Measurements from ENCODE around the gene SUSD6.
"Not testable (repeated sequence)": the region's sequence is repeated elsewhere in the genome, so short reads cannot be mapped to it uniquely, and the experiment has no call there.

The SUSD6 gene

GRCh38 chr14:69637503-69638031, 26.2 kb downstream of the SUSD6 start:
- TF ChIP-seq, protein P1, sequence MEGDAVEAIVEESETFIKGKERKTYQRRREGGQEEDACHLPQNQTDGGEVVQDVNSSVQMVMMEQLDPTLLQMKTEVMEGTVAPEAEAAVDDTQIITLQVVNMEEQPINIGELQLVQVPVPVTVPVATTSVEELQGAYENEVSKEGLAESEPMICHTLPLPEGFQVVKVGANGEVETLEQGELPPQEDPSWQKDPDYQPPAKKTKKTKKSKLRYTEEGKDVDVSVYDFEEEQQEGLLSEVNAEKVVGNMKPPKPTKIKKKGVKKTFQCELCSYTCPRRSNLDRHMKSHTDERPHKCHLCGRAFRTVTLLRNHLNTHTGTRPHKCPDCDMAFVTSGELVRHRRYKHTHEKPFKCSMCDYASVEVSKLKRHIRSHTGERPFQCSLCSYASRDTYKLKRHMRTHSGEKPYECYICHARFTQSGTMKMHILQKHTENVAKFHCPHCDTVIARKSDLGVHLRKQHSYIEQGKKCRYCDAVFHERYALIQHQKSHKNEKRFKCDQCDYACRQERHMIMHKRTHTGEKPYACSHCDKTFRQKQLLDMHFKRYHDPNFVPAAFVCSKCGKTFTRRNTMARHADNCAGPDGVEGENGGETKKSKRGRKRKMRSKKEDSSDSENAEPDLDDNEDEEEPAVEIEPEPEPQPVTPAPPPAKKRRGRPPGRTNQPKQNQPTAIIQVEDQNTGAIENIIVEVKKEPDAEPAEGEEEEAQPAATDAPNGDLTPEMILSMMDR (IDR thresholded peaks at IDR 0.05; ENCODE audit: low read depth, low read length) = no peak
- TF ChIP-seq EZH2phosphoT487 (IDR thresholded peaks at IDR 0.05; ENCODE audit: low read depth) = no peak
- Histone ChIP-seq H3K79me2 (ENCODE audit: low read length) (peaks cover 92% of the 10 kb centered on the region), H3K4me3 (ENCODE audit: low read length) (peak overlapping the region; percentile 19)

DNA sequence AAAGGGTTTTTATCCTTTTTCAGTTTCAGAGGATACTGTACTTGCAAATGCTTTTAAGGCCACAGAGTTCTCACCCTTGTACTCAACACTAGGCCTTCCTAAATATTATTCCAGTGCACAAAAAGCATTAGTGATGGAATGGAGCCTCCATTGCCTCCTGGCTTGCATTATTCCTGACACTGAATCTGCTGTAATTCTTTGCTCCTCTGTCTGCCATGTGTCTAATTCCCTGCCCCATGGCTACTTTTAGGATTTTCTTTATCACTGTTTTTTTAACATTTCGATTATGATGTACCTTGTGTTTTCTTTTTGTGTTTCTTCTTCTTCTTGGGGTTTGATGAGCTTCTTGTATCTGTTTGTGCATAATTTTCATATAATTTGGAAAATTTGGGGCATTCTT, 29.5 kb downstream of the SUSD6 start:
- H3K36me3 ChIP-seq (replicated peaks; ENCODE audit: low read depth, low read length) = peaks cover 37% of the 10 kb centered on the region
- peaks cover 58% of the 10 kb centered on the region for H3K4me1 ChIP-seq (ENCODE audit: low read length)
- TF ChIP-seq, protein P1 (IDR thresholded peaks at IDR 0.05; ENCODE audit: low read depth, low read length) = no peak
- no peak for TF ChIP-seq EZH2phosphoT487 (IDR thresholded peaks at IDR 0.05; ENCODE audit: low read depth)
- H3K4me2 ChIP-seq (ENCODE audit: low read length) = no peak overlapping the region
- H4K20me1 ChIP-seq (ENCODE audit: insufficient read depth, low read length) = peaks cover 6% of the 10 kb centered on the region; the same call in 1 of the 2 replicates
- H2AFZ ChIP-seq (ENCODE audit: low read depth, low read length) = no peak overlapping the region
- H3K27me3 ChIP-seq (ENCODE audit: low read depth, low read length) = no peaks in the 10 kb centered on the region
- no peak overlapping the region for H3K9ac ChIP-seq (ENCODE audit: low read length)
- H3K4me3 ChIP-seq (ENCODE audit: low read length) = no peak overlapping the region
- peaks cover 88% of the 10 kb centered on the region for H3K79me2 ChIP-seq (ENCODE audit: low read length)
- peaks cover 25% of the 10 kb centered on the region for H3K9me3 ChIP-seq (ENCODE audit: insufficient read depth, low read length)
- H3K27ac ChIP-seq (ENCODE audit: low read length) = no peak overlapping the region

More at GRCh38 chr14:69637503-69638031, 26.2 kb downstream of the SUSD6 start:
- Histone ChIP-seq H4K20me1 (ENCODE audit: insufficient read depth, low read length) (peaks cover 30% of the 10 kb centered on the region; the same call in 1 of the 2 replicates), H3K9me3 (ENCODE audit: insufficient read depth, low read length) (peaks cover 12% of the 10 kb centered on the region), H2AFZ (ENCODE audit: low read depth, low read length) (no peak overlapping the region), H3K4me2 (ENCODE audit: low read length) (peak overlapping the region; percentile 55), H3K36me3 (replicated peaks; ENCODE audit: low read depth, low read length) (peaks cover 20% of the 10 kb centered on the region), H3K27ac (ENCODE audit: low read length) (peak overlapping the region; percentile 69), H3K27me3 (ENCODE audit: low read depth, low read length) (no peaks in the 10 kb centered on the region), H3K4me1 (ENCODE audit: low read length) (peaks cover 56% of the 10 kb centered on the region), H3K9ac (ENCODE audit: low read length) (peak overlapping the region; percentile 37; the same call in 1 of the 2 replicates)

DNA sequence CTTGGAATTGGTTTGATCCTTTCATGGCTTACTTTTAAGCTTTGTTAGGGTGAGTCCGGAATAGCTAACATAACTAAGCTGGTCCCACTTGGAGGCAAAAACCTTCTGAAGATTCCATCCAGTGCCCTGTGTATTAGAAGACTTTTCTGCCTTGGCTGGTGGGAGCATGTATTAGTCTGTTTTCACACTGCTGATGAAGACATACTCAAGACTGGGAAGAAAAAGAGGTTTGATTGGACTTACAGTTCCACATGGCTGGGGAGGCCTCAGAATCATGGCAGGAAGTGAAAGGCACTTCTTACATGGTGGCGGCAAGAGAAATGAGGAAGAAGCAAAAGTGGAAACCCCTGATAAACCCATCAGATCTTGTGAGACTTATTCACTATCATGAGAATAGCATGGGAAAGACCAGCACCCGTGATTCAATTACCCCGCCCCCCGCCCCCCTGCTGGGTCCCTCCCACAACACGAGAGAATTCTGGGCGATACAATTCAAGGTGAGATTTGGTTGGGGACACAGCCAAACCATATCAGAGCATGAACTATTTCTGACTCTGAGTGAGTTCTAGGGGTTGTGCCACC, 30.9 kb downstream of the SUSD6 start:
- Histone ChIP-seq H3K79me2 (ENCODE audit: low read length) (peaks cover 83% of the 10 kb centered on the region), H3K9me3 (ENCODE audit: insufficient read depth, low read length) (peaks cover 25% of the 10 kb centered on the region), H3K27ac (ENCODE audit: low read length) (peak overlapping the region; percentile 71), H3K36me3 (replicated peaks; ENCODE audit: low read depth, low read length) (peaks cover 37% of the 10 kb centered on the region), H3K4me1 (ENCODE audit: low read length) (peaks cover 44% of the 10 kb centered on the region)
- H3K4me2 ChIP-seq (ENCODE audit: low read length); H3K27me3 ChIP-seq (ENCODE audit: low read depth, low read length); H2AFZ ChIP-seq (ENCODE audit: low read depth, low read length); H3K9ac ChIP-seq (ENCODE audit: low read length); H3K4me3 ChIP-seq (ENCODE audit: low read length); H4K20me1 ChIP-seq (ENCODE audit: insufficient read depth, low read length): not testable (repeated sequence)

GRCh38 chr14:69643430-69644200, 32.2 kb downstream of the SUSD6 start:
- Histone ChIP-seq H3K4me1 (ENCODE audit: low read length) (peaks cover 40% of the 10 kb centered on the region), H3K4me3 (ENCODE audit: low read length) (no peak overlapping the region), H3K9ac (ENCODE audit: low read length) (no peak overlapping the region), H4K20me1 (ENCODE audit: insufficient read depth, low read length) (no peaks in the 10 kb centered on the region; the same call in 1 of the 2 replicates), H3K79me2 (ENCODE audit: low read length) (peaks cover 82% of the 10 kb centered on the region), H3K9me3 (ENCODE audit: insufficient read depth, low read length) (peaks cover 25% of the 10 kb centered on the region), H3K27me3 (ENCODE audit: low read depth, low read length) (no peaks in the 10 kb centered on the region), H3K4me2 (ENCODE audit: low read length) (no peak overlapping the region), H3K36me3 (replicated peaks; ENCODE audit: low read depth, low read length) (peaks cover 37% of the 10 kb centered on the region), H2AFZ (ENCODE audit: low read depth, low read length) (no peak overlapping the region), H3K27ac (ENCODE audit: low read length) (no peak overlapping the region)
- no peak for TF ChIP-seq EZH2phosphoT487 (IDR thresholded peaks at IDR 0.05; ENCODE audit: low read depth)
- TF ChIP-seq, protein P1 (IDR thresholded peaks at IDR 0.05; ENCODE audit: low read depth, low read length) = no peak

Data from OCI-LY3 (cell line).